ENCODE measurements around the gene HOXA13. TPM values are rescaled to one million over a fixed set of nuclear protein-coding genes. Genes with fewer than 3 reads are reported as not detected.

HOXA13 gene
- total RNA-seq, 1 donor from 2014 or later, result not detected

DNA sequence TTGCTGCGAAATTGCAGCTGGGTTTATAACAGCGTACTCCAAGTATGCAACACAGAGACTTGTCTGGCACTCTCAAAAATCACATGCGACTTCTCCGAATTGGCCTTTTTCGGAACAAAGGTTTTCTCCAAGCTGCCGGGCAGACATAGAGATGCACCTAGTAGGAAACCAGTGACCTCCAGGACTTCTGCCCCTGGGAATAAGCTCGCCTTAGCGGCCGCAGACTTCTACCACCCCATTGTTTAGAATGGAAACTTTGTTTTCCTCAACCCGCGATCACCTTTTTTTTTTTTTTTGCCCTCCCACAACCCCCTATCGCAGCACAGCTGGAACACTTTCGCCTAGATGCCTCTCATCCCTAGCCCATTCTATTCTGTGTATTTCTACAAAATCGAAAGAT, 20.9 kb downstream of the HOXA13 start:
- H3K36me3 Mint-ChIP-seq (ENCODE audit: low read depth), result no peaks in the 10 kb centered on the region
- ATAC-seq (ENCODE audit: low read depth), result no peak
- H3K27ac Mint-ChIP-seq, result no peak overlapping the region
- CTCF ChIA-PET, result interaction anchor here (1.5 to 2.0 kb wide), 3 partner anchors 11 to 1287 kb away, joined by 5 to 10 read pairs (median 9); no protein-coding TSS in a partner anchor
- no peaks in the 10 kb centered on the region for H3K9me3 Mint-ChIP-seq
- H3K4me3 Mint-ChIP-seq, result no peak overlapping the region
- TF ChIP-seq, protein P1, sequence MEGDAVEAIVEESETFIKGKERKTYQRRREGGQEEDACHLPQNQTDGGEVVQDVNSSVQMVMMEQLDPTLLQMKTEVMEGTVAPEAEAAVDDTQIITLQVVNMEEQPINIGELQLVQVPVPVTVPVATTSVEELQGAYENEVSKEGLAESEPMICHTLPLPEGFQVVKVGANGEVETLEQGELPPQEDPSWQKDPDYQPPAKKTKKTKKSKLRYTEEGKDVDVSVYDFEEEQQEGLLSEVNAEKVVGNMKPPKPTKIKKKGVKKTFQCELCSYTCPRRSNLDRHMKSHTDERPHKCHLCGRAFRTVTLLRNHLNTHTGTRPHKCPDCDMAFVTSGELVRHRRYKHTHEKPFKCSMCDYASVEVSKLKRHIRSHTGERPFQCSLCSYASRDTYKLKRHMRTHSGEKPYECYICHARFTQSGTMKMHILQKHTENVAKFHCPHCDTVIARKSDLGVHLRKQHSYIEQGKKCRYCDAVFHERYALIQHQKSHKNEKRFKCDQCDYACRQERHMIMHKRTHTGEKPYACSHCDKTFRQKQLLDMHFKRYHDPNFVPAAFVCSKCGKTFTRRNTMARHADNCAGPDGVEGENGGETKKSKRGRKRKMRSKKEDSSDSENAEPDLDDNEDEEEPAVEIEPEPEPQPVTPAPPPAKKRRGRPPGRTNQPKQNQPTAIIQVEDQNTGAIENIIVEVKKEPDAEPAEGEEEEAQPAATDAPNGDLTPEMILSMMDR (IDR thresholded peaks at IDR 0.05), result no peak
- intact Hi-C loops (cut with micrococcal nuclease), result no loop called here
- H3K4me1 Mint-ChIP-seq, result peaks cover 14% of the 10 kb centered on the region
- no peak for DNase-seq
- H3K27me3 Mint-ChIP-seq, result peaks cover 66% of the 10 kb centered on the region
- POLR2A ChIA-PET, result interaction anchor here (0.6 kb wide), 1 partner anchor 591 kb away, joined by 3 read pairs; no protein-coding TSS in a partner anchor

DNA sequence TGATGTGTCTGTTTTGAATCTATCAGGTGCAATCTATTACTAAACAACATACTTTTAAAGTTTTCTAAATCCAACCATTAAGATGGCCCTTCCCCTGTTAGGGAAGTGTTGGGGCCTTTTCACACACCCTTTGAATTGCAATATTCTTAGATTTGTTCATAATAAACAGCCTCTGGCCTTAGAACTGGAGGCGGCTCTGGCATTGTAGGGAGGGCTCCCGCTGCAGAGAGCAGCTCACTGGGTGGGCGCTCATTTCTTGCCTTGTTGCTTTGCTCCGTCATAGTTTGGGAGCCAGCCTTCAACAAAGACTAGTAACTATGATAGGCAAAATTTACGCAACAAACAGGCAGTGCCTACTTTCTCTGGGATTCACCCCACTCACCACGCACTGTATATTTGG, 21.5 kb downstream of the HOXA13 start:
- Mint-ChIP-seq H3K4me3 (no peak overlapping the region), H3K4me1 (peaks cover 10% of the 10 kb centered on the region), H3K27ac (no peak overlapping the region), H3K36me3 (ENCODE audit: low read depth) (no peaks in the 10 kb centered on the region), H3K9me3 (no peaks in the 10 kb centered on the region), H3K27me3 (peaks cover 62% of the 10 kb centered on the region)
- TF ChIP-seq, protein P1 (IDR thresholded peaks at IDR 0.05), result no peak
- intact Hi-C loops (cut with micrococcal nuclease), result no loop called here
- ATAC-seq (ENCODE audit: low read depth), result no peak
- ChIA-PET POLR2A (interaction anchor here (0.6 kb wide), 1 partner anchor 592 kb away, joined by 3 read pairs; no protein-coding TSS in a partner anchor), CTCF (interaction anchor here (1.8 kb wide), 1 partner anchor 17 kb away, joined by 10 read pairs; no protein-coding TSS in a partner anchor)
- DNase-seq, result no peak

DNA sequence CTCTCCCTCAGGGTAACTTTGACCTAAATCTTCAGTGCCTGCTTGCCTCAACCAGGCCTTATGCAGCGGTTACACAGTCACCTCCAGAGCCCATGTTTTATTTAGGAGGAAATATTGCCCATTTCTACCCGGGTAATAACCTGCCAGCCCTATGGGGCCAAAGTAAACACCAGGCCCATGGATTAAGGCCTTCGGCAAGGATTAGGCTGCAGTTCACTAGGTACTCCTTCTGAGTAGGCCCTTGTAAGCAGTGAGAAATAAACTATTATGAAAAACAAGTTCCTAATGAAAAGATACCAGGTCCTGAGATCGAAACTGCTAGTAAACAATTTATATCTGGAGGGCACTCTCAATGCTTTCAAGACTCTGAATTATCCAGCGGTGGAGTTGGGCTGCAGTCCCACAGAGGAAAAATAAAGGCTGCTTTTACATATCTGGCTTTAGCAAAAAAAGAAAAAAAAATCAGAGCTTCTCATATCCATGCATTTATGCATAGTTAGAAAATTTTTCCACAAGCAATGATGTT, 22.0 kb downstream of the HOXA13 start:
- ATAC-seq (ENCODE audit: low read depth), result no peak
- Mint-ChIP-seq H3K4me1 (peaks cover 12% of the 10 kb centered on the region), H3K9me3 (no peaks in the 10 kb centered on the region), H3K27ac (no peak overlapping the region), H3K36me3 (ENCODE audit: low read depth) (no peaks in the 10 kb centered on the region), H3K4me3 (no peak overlapping the region), H3K27me3 (peaks cover 60% of the 10 kb centered on the region)
- CTCF ChIA-PET, result interaction anchor here (0.9 kb wide), 1 partner anchor 15 kb away, joined by 4 read pairs; no protein-coding TSS in a partner anchor
- POLR2A ChIA-PET, result no interaction called here
- TF ChIP-seq, protein P1 (IDR thresholded peaks at IDR 0.05), result no peak
- intact Hi-C loops (cut with micrococcal nuclease), result no loop called here
- DNase-seq, result no peak

DNA sequence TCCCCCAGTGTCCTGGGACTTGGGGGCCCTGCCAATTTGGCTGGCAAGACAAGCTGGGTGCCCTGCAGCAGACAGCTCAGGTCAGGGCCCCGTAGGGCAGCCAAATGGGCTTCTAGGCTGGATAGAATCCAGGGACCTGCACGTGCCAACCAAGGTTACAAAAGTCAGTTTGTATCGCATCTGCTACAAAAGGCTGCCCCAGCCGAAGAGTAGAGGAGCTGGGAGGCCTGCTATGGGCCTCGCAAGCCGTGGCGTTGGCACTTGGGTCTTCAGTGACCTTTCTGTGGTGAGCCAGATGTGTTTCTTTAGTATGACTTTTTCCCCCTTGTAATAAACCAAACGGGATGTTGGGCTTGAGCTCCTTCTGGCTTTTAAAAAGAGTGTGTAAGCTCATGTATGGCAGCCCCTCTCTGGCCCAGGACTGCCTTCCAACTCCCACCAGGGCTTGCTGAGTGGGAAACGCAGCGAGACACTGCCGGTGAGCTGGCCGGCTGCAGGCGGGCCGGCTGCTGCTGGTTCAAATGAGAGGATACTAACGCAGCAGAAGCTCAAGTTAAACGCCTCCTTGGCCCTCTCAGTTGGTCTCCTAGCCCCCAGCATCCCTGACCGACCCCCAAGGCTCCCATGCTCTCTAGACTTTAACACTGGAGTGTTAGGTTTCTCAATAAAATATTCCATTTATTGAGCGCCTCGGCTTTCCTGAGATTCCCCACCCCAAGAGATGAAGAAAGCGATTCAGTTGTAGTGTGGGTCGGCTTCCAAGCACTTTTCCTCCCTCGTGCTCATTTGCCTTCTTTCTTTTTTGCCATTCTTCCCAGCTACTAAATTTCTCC, 22.7 kb downstream of the HOXA13 start:
- CTCF ChIA-PET, result interaction anchor here (0.9 kb wide), 1 partner anchor 14 kb away, joined by 4 read pairs; no protein-coding TSS in a partner anchor
- Mint-ChIP-seq H3K27ac (no peak overlapping the region), H3K36me3 (ENCODE audit: low read depth) (no peaks in the 10 kb centered on the region), H3K9me3 (no peaks in the 10 kb centered on the region), H3K27me3 (peaks cover 56% of the 10 kb centered on the region), H3K4me1 (peaks cover 14% of the 10 kb centered on the region), H3K4me3 (no peak overlapping the region)
- TF ChIP-seq, protein P1 (IDR thresholded peaks at IDR 0.05), result no peak
- intact Hi-C loops (cut with micrococcal nuclease), result no loop called here
- POLR2A ChIA-PET, result no interaction called here
- DNase-seq (no peak), ATAC-seq (ENCODE audit: low read depth) (no peak)

DNA sequence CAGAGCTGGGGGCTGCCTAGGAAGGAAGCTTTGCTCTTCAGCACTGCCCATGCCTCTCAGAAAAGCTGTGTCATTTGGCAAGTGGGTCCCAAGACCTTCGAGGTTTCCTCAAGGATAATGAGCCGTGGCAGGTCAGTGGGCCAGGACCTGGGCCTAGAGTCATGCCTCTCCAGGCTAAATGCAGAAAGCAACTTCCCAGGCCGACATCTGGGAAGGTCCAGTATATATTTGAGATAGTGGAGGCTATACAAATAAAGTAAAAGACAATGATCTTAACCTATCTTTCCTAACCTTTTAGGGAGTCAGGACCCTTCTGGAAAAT, 23.4 kb downstream of the HOXA13 start:
- TF ChIP-seq, protein P1 (IDR thresholded peaks at IDR 0.05), result no peak
- Mint-ChIP-seq H3K9me3 (no peaks in the 10 kb centered on the region), H3K4me1 (peaks cover 19% of the 10 kb centered on the region), H3K36me3 (ENCODE audit: low read depth) (no peaks in the 10 kb centered on the region), H3K27ac (no peak overlapping the region), H3K4me3 (no peak overlapping the region), H3K27me3 (peaks cover 60% of the 10 kb centered on the region)
- POLR2A ChIA-PET, result no interaction called here
- intact Hi-C loops (cut with micrococcal nuclease), result no loop called here
- no peak for ATAC-seq (ENCODE audit: low read depth)
- CTCF ChIA-PET, result interaction anchor here (1.3 kb wide), 1 partner anchor 15 kb away, joined by 3 read pairs; no protein-coding TSS in a partner anchor
- no peak for DNase-seq

All from activated B cell treated with CpG ODN at 0.5 μM for 24 hours (primary cell).